HEK293T (cell line): ENCODE measurements around the gene GOLGA1.

ENCODE experiments used
- ARNT ChIP-seq: fragments of 450-650 bp; IDR thresholded peaks from 2 replicates; pipeline ENCODE4 v1.6.1; 2017; ENCODE audit warnings: mild to moderate bottlenecking
- BHLHE40 ChIP-seq: fragments of 450-650 bp; IDR thresholded peaks from 2 replicates; pipeline ENCODE4 v1.6.1; 2016; ENCODE audit warnings: mild to moderate bottlenecking, moderate library complexity, borderline replicate concordance
- ELF4 ChIP-seq: fragments of 450-650 bp; IDR thresholded peaks from 2 replicates; pipeline ENCODE4 v1.6.1; 2017; ENCODE audit warnings: antibody characterized with exemption
- FOXA1 ChIP-seq: fragments of 450-650 bp; IDR thresholded peaks from 2 replicates; pipeline ENCODE4 v1.6.1; 2016; ENCODE audit warnings: mild to moderate bottlenecking
- FOXK2 ChIP-seq: fragments of 450-650 bp; IDR thresholded peaks from 2 replicates; pipeline ENCODE4 v1.6.1; 2016; ENCODE audit warnings: mild to moderate bottlenecking
- FOXM1 ChIP-seq: fragments of 450-650 bp; IDR thresholded peaks from 2 replicates; pipeline ENCODE4 v1.6.1; 2017; ENCODE audit warnings: mild to moderate bottlenecking, borderline replicate concordance
- HDGF ChIP-seq: fragments of 450-650 bp; IDR thresholded peaks from 2 replicates; pipeline ENCODE4 v1.6.1; 2017; ENCODE audit warnings: antibody characterized with exemption, borderline replicate concordance
- L3MBTL2 ChIP-seq: fragments of 450-650 bp; conservative IDR thresholded peaks from 2 replicates; pipeline ENCODE4 v1.6.1; 2016; ENCODE audit warnings: mild to moderate bottlenecking
- LEF1 ChIP-seq: fragments of 450-650 bp; IDR thresholded peaks from 2 replicates; pipeline ENCODE4 v1.6.1; 2017; ENCODE audit warnings: mild to moderate bottlenecking, borderline replicate concordance
- NFRKB ChIP-seq: fragments of 450-650 bp; IDR thresholded peaks from 2 replicates; pipeline ENCODE4 v1.6.1; 2016; ENCODE audit warnings: mild to moderate bottlenecking, moderate library complexity
- PKNOX1 ChIP-seq: fragments of 450-650 bp; IDR thresholded peaks from 2 replicates; pipeline ENCODE4 v1.6.1; 2016
- SP1 ChIP-seq: fragments of 450-650 bp; IDR thresholded peaks from 2 replicates; pipeline ENCODE4 v1.6.1; 2017
- SUZ12 ChIP-seq: fragments of 450-650 bp; IDR thresholded peaks from 2 replicates; pipeline ENCODE4 v1.6.1; 2016; ENCODE audit warnings: mild to moderate bottlenecking
- TARDBP ChIP-seq: fragments of 450-650 bp; IDR thresholded peaks from 2 replicates; pipeline ENCODE4 v1.6.1; 2016

- no peak for TF ChIP-seq PKNOX1
- TF ChIP-seq SUZ12 = no peak
- no peak for TF ChIP-seq SP1
- TF ChIP-seq FOXM1 = no peak
- TF ChIP-seq BHLHE40 = no peak
- no peak for TF ChIP-seq ARNT
- no peak for TF ChIP-seq NFRKB
- no peak for TF ChIP-seq FOXK2
- no peak for TF ChIP-seq TARDBP
- no peak for TF ChIP-seq L3MBTL2
- TF ChIP-seq LEF1 = no peak
- TF ChIP-seq HDGF = no peak
- no peak for TF ChIP-seq FOXA1
- TF ChIP-seq ELF4 = no peak
Observed at GRCh38 chr9:124873664-124874063, 67.2 kb downstream of the GOLGA1 start.
